B cell (primary cell): ENCODE measurements around the gene FAM72B.
"Not testable (repeated sequence)": the region's sequence is repeated elsewhere in the genome, so short reads cannot be mapped to it uniquely, and the experiment has no call there.

Experiments used
- EZH2 ChIP-seq: IDR thresholded peaks from 2 replicates; pipeline ENCODE4 v1.6.1; 2012; ENCODE audit warnings: borderline replicate concordance, low read depth, mild to moderate bottlenecking, moderate library complexity, low read length; ENCODE audit not compliant: insufficient read depth, poor library complexity, severe bottlenecking
- TF ChIP-seq, protein P1 (sequence below): fragments of 200-600 bp; IDR thresholded peaks from one replicate; pipeline ENCODE4 v1.8.0; 2022; ENCODE audit warnings: antibody characterized with exemption, mild to moderate bottlenecking

DNA sequence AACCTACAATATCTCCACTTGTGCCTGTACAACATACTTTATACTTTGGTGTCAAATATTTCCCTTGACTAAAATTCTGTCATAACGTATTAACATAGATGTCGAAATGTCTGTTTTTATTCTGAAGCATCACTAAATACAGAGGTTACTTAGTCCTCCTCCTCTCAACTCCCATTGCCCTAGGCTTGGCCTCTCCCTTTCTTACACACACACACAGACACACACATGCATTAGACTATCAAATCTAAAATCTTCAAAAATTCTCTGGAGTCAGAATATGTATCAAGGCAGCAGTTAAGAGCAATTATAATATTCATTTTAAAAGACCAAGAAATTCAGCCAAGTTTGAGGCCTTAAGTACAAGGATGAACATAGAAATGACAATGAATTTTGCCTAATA is 7.5 kb downstream of the FAM72B start:
- TF ChIP-seq EZH2 = not testable (repeated sequence)
- TF ChIP-seq, protein P1, sequence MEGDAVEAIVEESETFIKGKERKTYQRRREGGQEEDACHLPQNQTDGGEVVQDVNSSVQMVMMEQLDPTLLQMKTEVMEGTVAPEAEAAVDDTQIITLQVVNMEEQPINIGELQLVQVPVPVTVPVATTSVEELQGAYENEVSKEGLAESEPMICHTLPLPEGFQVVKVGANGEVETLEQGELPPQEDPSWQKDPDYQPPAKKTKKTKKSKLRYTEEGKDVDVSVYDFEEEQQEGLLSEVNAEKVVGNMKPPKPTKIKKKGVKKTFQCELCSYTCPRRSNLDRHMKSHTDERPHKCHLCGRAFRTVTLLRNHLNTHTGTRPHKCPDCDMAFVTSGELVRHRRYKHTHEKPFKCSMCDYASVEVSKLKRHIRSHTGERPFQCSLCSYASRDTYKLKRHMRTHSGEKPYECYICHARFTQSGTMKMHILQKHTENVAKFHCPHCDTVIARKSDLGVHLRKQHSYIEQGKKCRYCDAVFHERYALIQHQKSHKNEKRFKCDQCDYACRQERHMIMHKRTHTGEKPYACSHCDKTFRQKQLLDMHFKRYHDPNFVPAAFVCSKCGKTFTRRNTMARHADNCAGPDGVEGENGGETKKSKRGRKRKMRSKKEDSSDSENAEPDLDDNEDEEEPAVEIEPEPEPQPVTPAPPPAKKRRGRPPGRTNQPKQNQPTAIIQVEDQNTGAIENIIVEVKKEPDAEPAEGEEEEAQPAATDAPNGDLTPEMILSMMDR = not testable (repeated sequence)
